ENCODE measurements around the gene ST7. TPM values are rescaled to one million over a fixed set of nuclear protein-coding genes. Genes with fewer than 3 reads are reported as not detected.

Gene ST7
- total RNA-seq, 2 experiments from 2014 or later = 4.9 to 5.4 TPM

GRCh38 chr7:117126676-117127075, 173.4 kb downstream of the ST7 start:
- no peaks in the 10 kb centered on the region for H3K27me3 ChIP-seq (ENCODE audit: control insufficient read depth in 1 of 2, insufficient read depth in 2 of 2, low read length in 2 of 2)
- H3K4me1 ChIP-seq (ENCODE audit: insufficient read depth, low read length) = no peaks in the 10 kb centered on the region
- Mint-ChIP-seq H3K9me3 (no peaks in the 10 kb centered on the region), H3K4me3 (no peak overlapping the region), H3K27ac (no peak overlapping the region), H3K27me3 (no peaks in the 10 kb centered on the region), H3K4me1 (ENCODE audit: low read depth) (no peaks in the 10 kb centered on the region), H3K36me3 (ENCODE audit: low read depth) (no peaks in the 10 kb centered on the region)
- ChIA-PET CTCF (interaction anchor here (0.7 to 3.4 kb wide), 3 partner anchors 9 to 196 kb away, joined by 3 to 20 read pairs (median 3); no protein-coding TSS in a partner anchor), POLR2A (interaction anchor here (1.3 kb wide), 1 partner anchor 140 kb away, joined by 4 read pairs; no protein-coding TSS in a partner anchor)
- TF ChIP-seq CTCF (IDR thresholded peaks at IDR 0.05) = no peak
- no peaks in the 10 kb centered on the region for H3K36me3 ChIP-seq (ENCODE audit: insufficient read depth, low read length)
- ATAC-seq (ENCODE audit: poor library complexity) = no peak
- H3K9me3 ChIP-seq (ENCODE audit: control insufficient read depth in 1 of 2, insufficient read depth in 1 of 2, low read length in 2 of 2) = no peaks in the 10 kb centered on the region
- DNase-seq = no peak
- intact Hi-C loops (cut with DNase I, micrococcal nuclease) = loop anchor here (1.0 to 10.0 kb wide), 4 partner anchors 196 to 954 kb away; no protein-coding TSS in a partner anchor
- no peak overlapping the region for H3K27ac ChIP-seq (ENCODE audit: low read depth in 1 of 2, low read length in 2 of 2)
- H3K4me3 ChIP-seq (ENCODE audit: low read length) = no peak overlapping the region

GRCh38 chr7:117127585-117128168, 174.4 kb downstream of the ST7 start:
- Histone ChIP-seq H3K9me3 (ENCODE audit: control insufficient read depth in 1 of 2, insufficient read depth in 1 of 2, low read length in 2 of 2) (no peaks in the 10 kb centered on the region), H3K27ac (ENCODE audit: low read depth in 1 of 2, low read length in 2 of 2) (no peak overlapping the region), H3K36me3 (ENCODE audit: insufficient read depth, low read length) (no peaks in the 10 kb centered on the region), H3K4me1 (ENCODE audit: insufficient read depth, low read length) (no peaks in the 10 kb centered on the region), H3K27me3 (ENCODE audit: control insufficient read depth in 1 of 2, insufficient read depth in 2 of 2, low read length in 2 of 2) (no peaks in the 10 kb centered on the region), H3K4me3 (ENCODE audit: low read length) (no peak overlapping the region)
- no peaks in the 10 kb centered on the region for H3K4me1 Mint-ChIP-seq (ENCODE audit: low read depth)
- no peak overlapping the region for H3K27ac Mint-ChIP-seq
- H3K4me3 Mint-ChIP-seq = no peak overlapping the region
- DNase-seq = peak in 13 of 14 experiments; percentile 15 to 74 (median 36)
- ChIA-PET POLR2A (interaction anchor here (0.5 to 1.3 kb wide), 5 partner anchors 139 to 197 kb away, joined by 3 to 5 read pairs (median 3); no protein-coding TSS in a partner anchor), CTCF (interaction anchor here (0.6 to 3.4 kb wide), 10 partner anchors 17 to 539 kb away, joined by 3 to 20 read pairs (median 3); partner anchors contain the start of gene ST7)
- no peaks in the 10 kb centered on the region for H3K9me3 Mint-ChIP-seq
- peak; percentile 92 for TF ChIP-seq CTCF (IDR thresholded peaks at IDR 0.05)
- peak; percentile 68 for ATAC-seq (ENCODE audit: poor library complexity)
- no peaks in the 10 kb centered on the region for H3K27me3 Mint-ChIP-seq
- no peaks in the 10 kb centered on the region for H3K36me3 Mint-ChIP-seq (ENCODE audit: low read depth)
- intact Hi-C loops (cut with DNase I, micrococcal nuclease) = loop anchor here (1.0 to 10.0 kb wide), 4 partner anchors 197 to 955 kb away; no protein-coding TSS in a partner anchor

GRCh38 chr7:117129521-117129955, 176.2 kb downstream of the ST7 start:
- intact Hi-C loops (cut with DNase I, micrococcal nuclease) = loop anchor here (5.0 to 10.0 kb wide), 2 partner anchors 895 to 957 kb away; no protein-coding TSS in a partner anchor
- no peaks in the 10 kb centered on the region for H3K36me3 ChIP-seq (ENCODE audit: insufficient read depth, low read length)
- no peaks in the 10 kb centered on the region for H3K27me3 ChIP-seq (ENCODE audit: control insufficient read depth in 1 of 2, insufficient read depth in 2 of 2, low read length in 2 of 2)
- ATAC-seq (ENCODE audit: poor library complexity) = no peak
- no peaks in the 10 kb centered on the region for H3K4me1 ChIP-seq (ENCODE audit: insufficient read depth, low read length)
- Mint-ChIP-seq H3K4me3 (no peak overlapping the region), H3K9me3 (no peaks in the 10 kb centered on the region), H3K27me3 (no peaks in the 10 kb centered on the region), H3K36me3 (ENCODE audit: low read depth) (no peaks in the 10 kb centered on the region), H3K4me1 (ENCODE audit: low read depth) (no peaks in the 10 kb centered on the region), H3K27ac (no peak overlapping the region)
- DNase-seq = no peak
- no peak for TF ChIP-seq CTCF (IDR thresholded peaks at IDR 0.05)
- no peaks in the 10 kb centered on the region for H3K9me3 ChIP-seq (ENCODE audit: control insufficient read depth in 1 of 2, insufficient read depth in 1 of 2, low read length in 2 of 2)
- ChIA-PET CTCF (interaction anchor here (1.1 kb wide), 1 partner anchor 197 kb away, joined by 3 read pairs; no protein-coding TSS in a partner anchor), POLR2A (interaction anchor here (0.7 kb wide), 1 partner anchor 9 kb away, joined by 3 read pairs; no protein-coding TSS in a partner anchor)
- no peak overlapping the region for H3K4me3 ChIP-seq (ENCODE audit: low read length)
- H3K27ac ChIP-seq (ENCODE audit: low read depth in 1 of 2, low read length in 2 of 2) = no peak overlapping the region
